Stomach smooth muscle (tissue), 2 donors: Measurements from ENCODE around the gene SRM.
"Not testable (repeated sequence)": the region's sequence is repeated elsewhere in the genome, so short reads cannot be mapped to it uniquely, and the experiment has no call there.

Experiments
- H3K27ac ChIP-seq: one replicate; pipeline ENCODE4 v1.7.0; 2013; ENCODE audit warnings: mild to moderate bottlenecking, low read length, inconsistent platforms
- H3K27me3 ChIP-seq, 2 donors: one replicate each; pipeline ENCODE4 v1.7.0; 2013; ENCODE audit warnings: low read length in 2 of 2; ENCODE audit not compliant: insufficient read depth in 2 of 2, control insufficient read depth in 1 of 2
- H3K36me3 ChIP-seq, 2 donors: one replicate each; pipeline ENCODE4 v1.7.0; 2013; ENCODE audit warnings: low read length in 2 of 2; ENCODE audit not compliant: control insufficient read depth in 2 of 2, insufficient read depth in 2 of 2
- H3K4me1 ChIP-seq: one replicate; pipeline ENCODE4 v1.7.0; 2013; ENCODE audit warnings: low read length; ENCODE audit not compliant: control insufficient read depth, insufficient read depth
- H3K4me3 ChIP-seq, 2 donors: one replicate each; pipeline ENCODE4 v1.7.0; 2013; ENCODE audit warnings: low read length in 2 of 2
- H3K9ac ChIP-seq, 2 donors: one replicate each; pipeline ENCODE4 v1.7.0; 2013; ENCODE audit warnings: low read length in 2 of 2, mild to moderate bottlenecking in 1 of 2
- H3K9me3 ChIP-seq, 2 donors: one replicate each; pipeline ENCODE4 v1.7.0; 2013; ENCODE audit warnings: low read length in 2 of 2; ENCODE audit not compliant: control insufficient read depth in 2 of 2
- donor health status: healthy.
- donor health status: Pancreatic carcinoma.

The SRM gene

DNA sequence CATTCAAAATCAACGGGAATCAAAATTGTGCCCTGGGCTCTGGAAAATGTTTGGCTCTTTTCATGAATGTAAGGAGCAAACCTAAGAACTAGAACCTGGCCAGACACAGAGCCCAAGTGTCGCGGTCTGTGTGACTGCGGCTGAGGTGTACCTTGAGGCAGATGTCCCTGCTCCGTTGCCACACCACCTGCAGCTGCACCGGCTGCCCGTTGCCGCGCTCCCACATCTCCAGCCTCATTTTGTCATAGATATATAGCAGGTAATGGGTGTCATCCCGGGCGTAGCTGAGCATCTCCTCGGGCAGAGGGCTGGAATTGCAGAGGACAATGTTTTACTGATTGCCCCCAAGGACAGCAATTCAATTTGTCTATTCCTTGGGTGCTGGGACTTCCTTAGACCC is 21.1 kb upstream of the SRM start:
- Histone ChIP-seq H3K9me3 (no peaks in the 10 kb centered on the region), H3K27me3 (no peaks in the 10 kb centered on the region), H3K27ac (no peak overlapping the region), H3K4me3 (no peak overlapping the region), H3K9ac (no peak overlapping the region), H3K36me3 (peaks cover 42 to 45% of the 10 kb centered on the region in 2 donors), H3K4me1 (no peaks in the 10 kb centered on the region)

- Histone ChIP-seq H3K36me3 (peaks cover 59 to 61% of the 10 kb centered on the region in 2 donors), H3K4me1 (no peaks in the 10 kb centered on the region), H3K9ac (no peak overlapping the region), H3K9me3 (no peaks in the 10 kb centered on the region), H3K27me3 (no peaks in the 10 kb centered on the region), H3K27ac (no peak overlapping the region), H3K4me3 (no peak overlapping the region)
Observed at GRCh38 chr1:11078631-11079030, 18.8 kb upstream of the SRM start.

GRCh38 chr1:11073398-11073797 is 13.6 kb upstream of the SRM start:
- not testable (repeated sequence) for H3K4me3 ChIP-seq, H3K9me3 ChIP-seq, H3K27me3 ChIP-seq, H3K4me1 ChIP-seq, H3K27ac ChIP-seq, H3K9ac ChIP-seq
- peaks cover 73 to 78% of the 10 kb centered on the region in 2 donors for H3K36me3 ChIP-seq

DNA sequence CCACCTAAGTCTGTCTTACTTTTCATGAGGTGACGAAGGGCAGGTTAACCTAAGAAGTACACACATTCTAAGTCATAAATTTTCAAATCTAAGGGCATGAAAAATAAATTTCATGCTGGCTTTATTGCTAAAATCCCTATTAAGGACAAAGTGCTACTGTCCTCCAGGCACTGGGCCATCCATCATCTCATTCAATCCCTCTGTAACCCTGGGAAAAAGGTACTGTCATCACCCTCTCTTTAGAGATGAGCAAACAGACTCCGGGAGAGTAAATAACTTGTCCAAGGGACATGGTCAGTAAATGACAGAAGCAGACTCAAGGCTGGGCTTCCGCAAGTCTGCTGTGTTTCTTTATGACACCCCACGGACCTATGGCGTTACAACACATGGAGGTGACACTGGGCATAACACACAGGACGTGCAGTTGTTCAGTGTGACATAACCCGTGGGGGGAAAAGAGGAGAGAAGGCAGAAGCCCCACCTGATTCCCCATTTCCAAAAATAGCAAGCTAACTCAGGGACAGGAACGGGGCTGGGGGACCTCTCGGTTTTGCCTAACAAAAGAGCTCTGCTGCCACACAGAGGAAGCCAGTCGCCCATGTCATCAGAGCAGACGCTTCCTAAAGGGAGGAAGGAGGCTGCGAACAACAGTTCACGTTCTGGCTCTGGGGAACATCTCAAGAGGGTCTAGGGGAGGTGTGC is 12.5 kb upstream of the SRM start:
- Histone ChIP-seq H3K4me1 (no peaks in the 10 kb centered on the region), H3K27ac (no peak overlapping the region), H3K9me3 (no peaks in the 10 kb centered on the region), H3K4me3 (no peak overlapping the region), H3K36me3 (peaks cover 82% of the 10 kb centered on the region in 2 donors), H3K9ac (no peak overlapping the region), H3K27me3 (no peaks in the 10 kb centered on the region)

GRCh38 chr1:11071463-11072215 is 11.8 kb upstream of the SRM start:
- Histone ChIP-seq H3K9ac (no peak overlapping the region), H3K4me1 (no peaks in the 10 kb centered on the region), H3K4me3 (no peak overlapping the region), H3K36me3 (peaks cover 78 to 81% of the 10 kb centered on the region in 2 donors), H3K27me3 (no peaks in the 10 kb centered on the region), H3K9me3 (no peaks in the 10 kb centered on the region), H3K27ac (no peak overlapping the region)

DNA sequence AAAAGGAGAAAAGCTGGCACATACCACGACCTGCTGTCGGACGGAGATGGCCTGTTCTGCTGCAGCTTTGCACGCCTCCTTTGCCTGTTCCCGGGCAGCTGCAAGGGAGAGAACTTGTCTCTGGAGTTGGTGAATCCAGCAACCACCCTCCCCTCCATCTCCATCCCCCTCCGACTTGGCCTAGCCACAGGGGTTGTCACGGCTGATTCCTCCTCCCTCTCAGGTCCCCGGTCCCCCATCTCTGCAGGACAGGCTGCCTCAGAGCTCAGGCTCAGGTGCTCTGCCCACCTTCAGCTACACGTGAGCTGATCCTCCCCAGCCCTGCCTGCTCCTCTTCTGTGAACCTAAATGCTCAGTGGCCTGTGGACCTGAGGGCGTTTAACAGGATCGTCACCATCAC is 11.1 kb upstream of the SRM start:
- H3K36me3 ChIP-seq: peaks cover 75 to 79% of the 10 kb centered on the region in 2 donors
- H3K9me3 ChIP-seq: no peaks in the 10 kb centered on the region
- no peaks in the 10 kb centered on the region for H3K27me3 ChIP-seq
- H3K27ac ChIP-seq: no peak overlapping the region
- H3K9ac ChIP-seq: no peak overlapping the region
- no peaks in the 10 kb centered on the region for H3K4me1 ChIP-seq
- no peak overlapping the region for H3K4me3 ChIP-seq

GRCh38 chr1:11068600-11069473 is 9.0 kb upstream of the SRM start:
- Histone ChIP-seq H3K4me3 (no peak overlapping the region), H3K27ac (no peak overlapping the region), H3K9ac (no peak overlapping the region), H3K4me1 (no peaks in the 10 kb centered on the region), H3K9me3 (peaks cover 0 to 3% of the 10 kb centered on the region in 2 donors), H3K36me3 (peaks cover 65 to 69% of the 10 kb centered on the region in 2 donors), H3K27me3 (no peaks in the 10 kb centered on the region)

DNA sequence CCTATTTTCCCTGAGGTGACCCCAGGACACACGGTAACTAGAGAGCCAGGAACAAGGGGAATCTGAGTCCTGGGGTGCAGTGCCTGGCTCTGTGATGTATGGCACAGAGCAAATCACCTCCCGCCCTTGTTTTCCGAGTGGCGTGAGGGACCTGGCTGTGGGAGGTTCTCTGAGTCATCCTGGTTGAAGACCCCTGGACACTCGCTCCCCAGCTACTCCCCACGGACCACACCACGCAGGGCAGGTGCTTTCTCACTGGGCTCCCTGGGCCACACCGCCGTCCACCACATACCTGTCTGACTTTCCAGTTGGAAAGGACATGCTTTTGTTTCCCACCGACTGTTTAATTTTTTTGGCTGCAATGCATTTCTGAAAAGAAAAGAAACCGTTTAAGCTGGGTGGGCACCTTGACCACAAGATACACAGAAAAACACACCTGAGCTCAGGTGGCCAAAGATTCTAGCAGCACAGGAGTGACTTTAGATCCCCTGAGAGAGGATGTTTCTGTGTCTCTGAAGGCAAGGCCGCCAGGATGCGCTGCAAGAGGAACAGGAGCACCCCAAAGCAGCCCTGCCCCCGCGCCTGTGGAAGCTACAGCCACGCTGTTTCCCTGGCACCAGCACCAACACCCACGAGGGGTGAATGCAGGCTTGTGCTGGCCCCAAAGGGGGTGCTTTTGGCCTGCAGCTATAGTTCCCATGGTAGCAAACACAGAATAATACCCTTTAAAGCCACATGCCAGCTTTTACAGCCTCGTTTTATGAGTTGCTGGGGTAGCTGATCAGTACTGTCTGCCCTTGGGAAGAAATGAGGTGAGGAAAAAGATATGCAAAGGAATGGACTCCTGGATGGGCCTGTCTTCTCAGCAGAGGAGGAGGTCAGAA is 8.1 kb upstream of the SRM start:
- Histone ChIP-seq H3K9ac (no peak overlapping the region), H3K27me3 (no peaks in the 10 kb centered on the region), H3K36me3 (peaks cover 60 to 63% of the 10 kb centered on the region in 2 donors), H3K9me3 (peaks cover 0 to 3% of the 10 kb centered on the region in 2 donors), H3K27ac (no peak overlapping the region), H3K4me3 (no peak overlapping the region), H3K4me1 (no peaks in the 10 kb centered on the region)

DNA sequence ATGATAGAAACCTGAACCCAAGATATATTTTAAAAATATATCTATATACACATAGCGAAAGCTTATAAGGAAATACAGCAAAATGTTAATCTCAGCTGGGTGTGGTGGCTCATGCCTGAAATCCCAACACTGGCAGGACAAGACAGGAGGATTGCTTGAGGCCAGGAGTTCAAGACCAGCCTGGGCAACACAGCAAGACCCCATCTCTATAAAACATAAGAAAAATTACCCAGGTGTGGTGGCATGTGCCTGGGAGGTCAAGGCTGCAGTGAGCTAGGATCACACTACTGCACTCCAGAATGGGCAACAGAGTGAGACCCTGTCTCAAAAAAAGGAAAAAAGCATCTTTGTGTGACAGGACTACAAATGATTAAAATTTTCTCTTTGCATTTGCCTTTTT is 6.0 kb upstream of the SRM start:
- Histone ChIP-seq H3K9me3 (peaks cover 0 to 3% of the 10 kb centered on the region in 2 donors), H3K27ac (no peak overlapping the region), H3K4me3 (no peak overlapping the region), H3K4me1 (peaks cover 4% of the 10 kb centered on the region), H3K27me3 (no peaks in the 10 kb centered on the region), H3K36me3 (peaks cover 39 to 42% of the 10 kb centered on the region in 2 donors), H3K9ac (no peak overlapping the region)

GRCh38 chr1:11064942-11065341 is 5.1 kb upstream of the SRM start:
- H3K4me1 ChIP-seq: peaks cover 6% of the 10 kb centered on the region
- no peaks in the 10 kb centered on the region for H3K27me3 ChIP-seq
- H3K27ac ChIP-seq: no peak overlapping the region
- no peak overlapping the region for H3K9ac ChIP-seq
- H3K4me3 ChIP-seq: no peak overlapping the region
- peaks cover 0 to 3% of the 10 kb centered on the region in 2 donors for H3K9me3 ChIP-seq
- peaks cover 32 to 36% of the 10 kb centered on the region in 2 donors for H3K36me3 ChIP-seq
